Fibroblast of mammary gland (primary cell): ENCODE measurements around the gene SPARCL1.

ENCODE experiments used
- DNase-seq: peaks from one replicate; pipeline ENCODE4 v3.0.0-alpha.2; 2010; ENCODE audit warnings: low read depth
- H3K4me3 ChIP-seq: 2 replicates; pipeline ENCODE4 v1.5.1; 2011; ENCODE audit warnings: low read depth, mild to moderate bottlenecking, low read length, moderate library complexity; ENCODE audit not compliant: control insufficient read depth
- CTCF ChIP-seq: conservative IDR thresholded peaks from 2 replicates; pipeline ENCODE4 v1.5.1; 2011; ENCODE audit warnings: low read depth, low read length, inconsistent platforms; ENCODE audit not compliant: control insufficient read depth, insufficient read depth

Gene SPARCL1

GRCh38 chr4:87553182-87553581, 24.0 kb upstream of the SPARCL1 start:
- TF ChIP-seq CTCF = no peak

GRCh38 chr4:87551361-87551760, 22.2 kb upstream of the SPARCL1 start:
- TF ChIP-seq CTCF = no peak
- DNase-seq = no peak
- H3K4me3 ChIP-seq = no peak overlapping the region

More at GRCh38 chr4:87553182-87553581, 24.0 kb upstream of the SPARCL1 start:
- no peak for DNase-seq
- H3K4me3 ChIP-seq = no peak overlapping the region

GRCh38 chr4:87547016-87547708, 18.0 kb upstream of the SPARCL1 start:
- no peak for DNase-seq
- no peak overlapping the region for H3K4me3 ChIP-seq
- no peak for TF ChIP-seq CTCF

GRCh38 chr4:87545052-87545451, 15.9 kb upstream of the SPARCL1 start:
- TF ChIP-seq CTCF = no peak
- no peak for DNase-seq
- H3K4me3 ChIP-seq = no peak overlapping the region

- DNase-seq = peak; percentile 78
- TF ChIP-seq CTCF = peak; percentile 70
- H3K4me3 ChIP-seq = no peak overlapping the region
Measured at GRCh38 chr4:87543835-87544461, 14.8 kb upstream of the SPARCL1 start.

GRCh38 chr4:87542734-87543312, 13.6 kb upstream of the SPARCL1 start:
- no peak overlapping the region for H3K4me3 ChIP-seq
- DNase-seq = no peak
- TF ChIP-seq CTCF = no peak
